DMS53 treated with DMSO at 0.1 percent for 48 hours (cell line): Measurements from ENCODE around the gene HOXA2.

Experiments used
- DNase-seq: peaks from one replicate; lab custom pipeline; 2025; ENCODE audit not compliant: unreplicated experiment; lab: John Stamatoyannopoulos, UW

The HOXA2 gene

GRCh38 chr7:27112955-27113949 lies 10.8 kb upstream of the HOXA2 start:
- peak; percentile 29 for DNase-seq

GRCh38 chr7:27112361-27112760 lies 9.9 kb upstream of the HOXA2 start:
- DNase-seq, result no peak

GRCh38 chr7:27111751-27112277 lies 9.3 kb upstream of the HOXA2 start:
- DNase-seq, result no peak

- DNase-seq, result no peak
Measured at GRCh38 chr7:27111042-27111750, 8.7 kb upstream of the HOXA2 start.

GRCh38 chr7:27110186-27111031 lies 7.9 kb upstream of the HOXA2 start:
- no peak for DNase-seq

- no peak for DNase-seq
Measured at GRCh38 chr7:27109466-27110185, 7.1 kb upstream of the HOXA2 start.

- peak; percentile 12 for DNase-seq
Measured at GRCh38 chr7:27108390-27109127, 6.1 kb upstream of the HOXA2 start.

- no peak for DNase-seq
Measured at GRCh38 chr7:27107391-27108381, 5.2 kb upstream of the HOXA2 start.

GRCh38 chr7:27106901-27107240 lies 4.4 kb upstream of the HOXA2 start:
- no peak for DNase-seq

GRCh38 chr7:27106181-27106900 lies 3.9 kb upstream of the HOXA2 start:
- peak; percentile 56 for DNase-seq

- no peak for DNase-seq
Measured at GRCh38 chr7:27105301-27106031, 3.0 kb upstream of the HOXA2 start.

- no peak for DNase-seq
Measured at GRCh38 chr7:27104341-27105058, 2.0 kb upstream of the HOXA2 start.

- no peak for DNase-seq
Measured at GRCh38 chr7:27103489-27104226, 1.2 kb upstream of the HOXA2 start.

- DNase-seq, result no peak
Measured at GRCh38 chr7:27101957-27102580, 414 bp downstream of the HOXA2 start.

GRCh38 chr7:27101171-27101956 lies 1.1 kb downstream of the HOXA2 start:
- no peak for DNase-seq
